BE2C (cell line): ENCODE results near the gene GSDMA.

ENCODE experiments used
- DNase-seq: peaks from one replicate; pipeline ENCODE4 v3.0.0-alpha.2; 2020
- H3K27me3 ChIP-seq: fragments of 250-450 bp; sonication (Bioruptor Pico); 2 replicates; pipeline ENCODE4 v1.5.1; 2020; ENCODE audit warnings: mild to moderate bottlenecking
- H3K36me3 ChIP-seq: fragments of 250-450 bp; sonication (Bioruptor Pico); 2 replicates; pipeline ENCODE4 v1.5.1; 2020; ENCODE audit warnings: mild to moderate bottlenecking
- H3K4me1 ChIP-seq: fragments of 250-450 bp; sonication (Bioruptor Pico); 2 replicates; pipeline ENCODE4 v1.5.1; 2020
- H3K4me3 ChIP-seq: 2 replicates; pipeline ENCODE4 v1.5.1; 2011; ENCODE audit warnings: low read depth, low read length
- H3K9me3 ChIP-seq: fragments of 250-450 bp; sonication (Bioruptor Pico); 2 replicates; pipeline ENCODE4 v1.5.1; 2020
- TF ChIP-seq, protein P1 (sequence below): IDR thresholded peaks from 2 replicates; pipeline ENCODE4 v1.5.1; 2012; ENCODE audit warnings: mild to moderate bottlenecking, low read depth, low read length

The GSDMA gene

DNA sequence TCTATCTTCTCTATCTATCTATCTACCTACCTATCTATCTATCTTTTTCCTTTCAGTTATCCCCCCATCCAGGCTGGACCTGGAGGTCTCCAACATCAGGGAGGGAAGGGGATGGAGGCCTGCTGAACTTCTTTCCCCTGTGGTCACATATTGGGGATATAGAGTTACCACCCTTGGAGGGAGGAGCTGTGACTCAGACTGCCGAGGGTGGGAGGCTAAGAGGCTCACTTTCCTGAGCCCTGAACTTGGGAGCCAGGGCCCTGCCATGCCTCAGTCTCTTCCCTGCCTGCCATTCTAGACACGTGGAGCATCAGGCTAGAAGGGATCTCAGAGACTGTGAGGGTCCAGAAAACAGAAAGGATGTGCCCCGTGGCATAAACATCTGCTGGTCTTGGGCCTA lies 26.9 kb upstream of the GSDMA start:
- DNase-seq, result no peak
- Histone ChIP-seq H3K4me1 (peaks cover 4% of the 10 kb centered on the region), H3K27me3 (no peaks in the 10 kb centered on the region), H3K4me3 (no peak overlapping the region), H3K36me3 (no peaks in the 10 kb centered on the region), H3K9me3 (no peaks in the 10 kb centered on the region)
- TF ChIP-seq, protein P1, sequence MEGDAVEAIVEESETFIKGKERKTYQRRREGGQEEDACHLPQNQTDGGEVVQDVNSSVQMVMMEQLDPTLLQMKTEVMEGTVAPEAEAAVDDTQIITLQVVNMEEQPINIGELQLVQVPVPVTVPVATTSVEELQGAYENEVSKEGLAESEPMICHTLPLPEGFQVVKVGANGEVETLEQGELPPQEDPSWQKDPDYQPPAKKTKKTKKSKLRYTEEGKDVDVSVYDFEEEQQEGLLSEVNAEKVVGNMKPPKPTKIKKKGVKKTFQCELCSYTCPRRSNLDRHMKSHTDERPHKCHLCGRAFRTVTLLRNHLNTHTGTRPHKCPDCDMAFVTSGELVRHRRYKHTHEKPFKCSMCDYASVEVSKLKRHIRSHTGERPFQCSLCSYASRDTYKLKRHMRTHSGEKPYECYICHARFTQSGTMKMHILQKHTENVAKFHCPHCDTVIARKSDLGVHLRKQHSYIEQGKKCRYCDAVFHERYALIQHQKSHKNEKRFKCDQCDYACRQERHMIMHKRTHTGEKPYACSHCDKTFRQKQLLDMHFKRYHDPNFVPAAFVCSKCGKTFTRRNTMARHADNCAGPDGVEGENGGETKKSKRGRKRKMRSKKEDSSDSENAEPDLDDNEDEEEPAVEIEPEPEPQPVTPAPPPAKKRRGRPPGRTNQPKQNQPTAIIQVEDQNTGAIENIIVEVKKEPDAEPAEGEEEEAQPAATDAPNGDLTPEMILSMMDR, result no peak

- H3K36me3 ChIP-seq, result no peaks in the 10 kb centered on the region
- peaks cover 4% of the 10 kb centered on the region for H3K4me1 ChIP-seq
- H3K9me3 ChIP-seq, result no peaks in the 10 kb centered on the region
- no peaks in the 10 kb centered on the region for H3K27me3 ChIP-seq
- TF ChIP-seq, protein P1, result no peak
- DNase-seq, result no peak
- no peak overlapping the region for H3K4me3 ChIP-seq
These were observed 25.4 kb upstream of the GSDMA start for GRCh38 chr17:39937447-39937846.

- peaks cover 4% of the 10 kb centered on the region for H3K4me1 ChIP-seq
- no peak for DNase-seq
- H3K9me3 ChIP-seq, result no peaks in the 10 kb centered on the region
- no peak overlapping the region for H3K4me3 ChIP-seq
- H3K27me3 ChIP-seq, result no peaks in the 10 kb centered on the region
- H3K36me3 ChIP-seq, result no peaks in the 10 kb centered on the region
- TF ChIP-seq, protein P1, result no peak
These were observed 24.5 kb upstream of the GSDMA start for GRCh38 chr17:39938140-39938869.

GRCh38 chr17:39939106-39939505 lies 23.7 kb upstream of the GSDMA start:
- TF ChIP-seq, protein P1, result no peak
- no peak overlapping the region for H3K4me3 ChIP-seq
- peaks cover 4% of the 10 kb centered on the region for H3K4me1 ChIP-seq
- H3K36me3 ChIP-seq, result no peaks in the 10 kb centered on the region
- H3K27me3 ChIP-seq, result no peaks in the 10 kb centered on the region
- DNase-seq, result no peak
- no peaks in the 10 kb centered on the region for H3K9me3 ChIP-seq

- Histone ChIP-seq H3K9me3 (no peaks in the 10 kb centered on the region), H3K4me1 (peaks cover 4% of the 10 kb centered on the region), H3K4me3 (no peak overlapping the region), H3K27me3 (no peaks in the 10 kb centered on the region), H3K36me3 (no peaks in the 10 kb centered on the region)
- peak; percentile 49 for DNase-seq
- TF ChIP-seq, protein P1, result peak; percentile 68
These were observed 23.0 kb upstream of the GSDMA start for GRCh38 chr17:39939588-39940419.
